ENCODE measurements around the gene CLK4. TPM values are rescaled to one million over a fixed set of nuclear protein-coding genes. Genes with fewer than 3 reads are reported as not detected.
"Not testable (repeated sequence)": the region's sequence is repeated elsewhere in the genome, so short reads cannot be mapped to it uniquely, and the experiment has no call there.

Gene CLK4
- total RNA-seq, 1 donor from 2014 or later, result 25.6 TPM

GRCh38 chr5:178590141-178590923 is 36.5 kb downstream of the CLK4 start, which contains the start of gene COL23A1:
Gene COL23A1, minus strand, starts transcription at chr5:178590393.
- Histone ChIP-seq H3K9ac (ENCODE audit: low read depth in 1 of 3, low read length in 3 of 3) (peak within 1 kb of the TSS; percentile 60 to 81 (median 76)), H3K27me3 (ENCODE audit: control insufficient read depth in 3 of 3, insufficient read depth in 3 of 3, low read length in 3 of 3) (peaks cover 3 to 14% (median 9%) of the 10 kb centered on the region in 3 donors), H3K9me3 (ENCODE audit: control insufficient read depth in 3 of 3, low read length in 3 of 3) (peaks cover 0 to 5% (median 3%) of the 10 kb centered on the region in 3 donors), H3K4me1 (ENCODE audit: control insufficient read depth in 3 of 3, insufficient read depth in 3 of 3, low read length in 3 of 3) (peaks cover 13 to 28% (median 22%) of the 10 kb centered on the region in 3 donors), H3K36me3 (ENCODE audit: control insufficient read depth in 3 of 3, insufficient read depth in 3 of 3, low read length in 3 of 3) (peaks cover 2 to 3% (median 3%) of the 10 kb centered on the region in 3 donors), H3K4me3 (ENCODE audit: low read length in 3 of 3) (peak within 1 kb of the TSS; percentile 55 to 72 (median 60)), H3K27ac (ENCODE audit: low read depth, low read length) (peak within 1 kb of the TSS; percentile 70)

DNA sequence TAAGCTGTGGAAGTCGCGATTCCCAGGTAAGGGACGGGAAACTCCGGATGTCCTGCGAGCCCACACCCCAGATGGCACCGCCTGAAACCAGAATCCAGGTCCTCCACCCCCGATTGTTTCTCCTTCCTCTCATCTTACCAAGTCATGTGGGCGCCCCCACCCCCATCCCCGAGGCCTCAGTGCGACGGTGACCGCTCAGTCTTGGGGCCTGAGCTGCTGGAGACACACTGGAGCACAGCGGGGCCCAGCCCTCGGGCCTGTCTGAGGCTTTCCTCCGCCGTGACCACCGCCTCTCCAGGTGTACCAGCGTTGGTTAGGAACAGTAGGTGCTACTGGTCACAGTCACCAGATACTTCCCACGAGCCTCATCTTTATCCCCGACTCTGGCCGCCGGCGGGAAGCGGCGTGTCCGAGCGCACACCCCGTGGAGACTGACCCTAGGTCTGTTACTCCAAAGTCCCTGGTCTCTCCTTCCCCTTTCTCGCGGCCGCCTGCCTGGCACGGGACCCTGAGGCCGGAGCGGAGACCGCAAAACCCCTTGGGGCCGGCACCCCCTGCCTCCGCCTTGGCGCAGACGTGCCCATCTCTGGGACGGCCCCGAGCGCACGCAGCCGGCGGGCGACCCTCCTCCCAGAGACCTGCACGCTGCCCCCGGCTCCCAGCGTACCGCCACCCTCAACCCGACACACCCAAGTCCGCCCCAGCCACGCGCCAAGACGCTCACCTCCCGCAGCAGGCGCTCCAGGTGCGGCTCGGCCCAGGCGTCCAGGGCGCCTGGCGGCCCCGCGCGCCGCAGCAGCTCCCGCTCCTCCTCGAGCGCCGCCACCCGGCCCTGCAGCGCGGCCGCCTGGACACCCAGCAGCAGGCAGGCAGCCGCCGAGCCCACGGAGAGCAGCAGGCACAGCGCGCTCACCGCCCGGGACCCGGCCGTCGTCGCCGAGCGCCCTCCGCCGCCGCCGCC is 37.4 kb downstream of the CLK4 start:
- Histone ChIP-seq H3K27ac (ENCODE audit: low read depth, low read length) (no peak overlapping the region), H3K9me3 (ENCODE audit: control insufficient read depth in 3 of 3, low read length in 3 of 3) (peaks cover 0 to 3% (median 0%) of the 10 kb centered on the region in 3 donors), H3K9ac (ENCODE audit: low read depth in 1 of 3, low read length in 3 of 3) (peak overlapping the region in 1 of 3 donors; percentile 76), H3K4me3 (ENCODE audit: low read length in 3 of 3) (peak overlapping the region in 2 of 3 donors; percentile 60 to 72), H3K4me1 (ENCODE audit: control insufficient read depth in 3 of 3, insufficient read depth in 3 of 3, low read length in 3 of 3) (peaks cover 13 to 30% (median 22%) of the 10 kb centered on the region in 3 donors), H3K27me3 (ENCODE audit: control insufficient read depth in 3 of 3, insufficient read depth in 3 of 3, low read length in 3 of 3) (peaks cover 5 to 15% (median 10%) of the 10 kb centered on the region in 3 donors), H3K36me3 (ENCODE audit: control insufficient read depth in 3 of 3, insufficient read depth in 3 of 3, low read length in 3 of 3) (peaks cover 0 to 3% (median 0%) of the 10 kb centered on the region in 3 donors)

- Histone ChIP-seq H3K36me3 (ENCODE audit: control insufficient read depth in 3 of 3, insufficient read depth in 3 of 3, low read length in 3 of 3) (peaks cover 0 to 3% (median 0%) of the 10 kb centered on the region in 3 donors), H3K27me3 (ENCODE audit: control insufficient read depth in 3 of 3, insufficient read depth in 3 of 3, low read length in 3 of 3) (peaks cover 5 to 15% (median 10%) of the 10 kb centered on the region in 3 donors), H3K4me3 (ENCODE audit: low read length in 3 of 3) (no peak overlapping the region), H3K27ac (ENCODE audit: low read depth, low read length) (no peak overlapping the region), H3K4me1 (ENCODE audit: control insufficient read depth in 3 of 3, insufficient read depth in 3 of 3, low read length in 3 of 3) (peaks cover 13 to 30% (median 22%) of the 10 kb centered on the region in 3 donors), H3K9ac (ENCODE audit: low read depth in 1 of 3, low read length in 3 of 3) (no peak overlapping the region), H3K9me3 (ENCODE audit: control insufficient read depth in 3 of 3, low read length in 3 of 3) (peaks cover 0 to 3% (median 0%) of the 10 kb centered on the region in 3 donors)
These were observed 38.1 kb downstream of the CLK4 start for GRCh38 chr5:178588769-178589168.

GRCh38 chr5:178587763-178588611 is 38.9 kb downstream of the CLK4 start:
- Histone ChIP-seq H3K9me3 (ENCODE audit: control insufficient read depth in 3 of 3, low read length in 3 of 3) (peaks cover 0 to 3% (median 0%) of the 10 kb centered on the region in 3 donors), H3K36me3 (ENCODE audit: control insufficient read depth in 3 of 3, insufficient read depth in 3 of 3, low read length in 3 of 3) (peaks cover 0 to 3% (median 0%) of the 10 kb centered on the region in 3 donors), H3K4me3 (ENCODE audit: low read length in 3 of 3) (no peak overlapping the region), H3K27me3 (ENCODE audit: control insufficient read depth in 3 of 3, insufficient read depth in 3 of 3, low read length in 3 of 3) (peaks cover 5 to 15% (median 10%) of the 10 kb centered on the region in 3 donors), H3K27ac (ENCODE audit: low read depth, low read length) (no peak overlapping the region), H3K9ac (ENCODE audit: low read depth in 1 of 3, low read length in 3 of 3) (no peak overlapping the region), H3K4me1 (ENCODE audit: control insufficient read depth in 3 of 3, insufficient read depth in 3 of 3, low read length in 3 of 3) (peaks cover 13 to 30% (median 22%) of the 10 kb centered on the region in 3 donors)

DNA sequence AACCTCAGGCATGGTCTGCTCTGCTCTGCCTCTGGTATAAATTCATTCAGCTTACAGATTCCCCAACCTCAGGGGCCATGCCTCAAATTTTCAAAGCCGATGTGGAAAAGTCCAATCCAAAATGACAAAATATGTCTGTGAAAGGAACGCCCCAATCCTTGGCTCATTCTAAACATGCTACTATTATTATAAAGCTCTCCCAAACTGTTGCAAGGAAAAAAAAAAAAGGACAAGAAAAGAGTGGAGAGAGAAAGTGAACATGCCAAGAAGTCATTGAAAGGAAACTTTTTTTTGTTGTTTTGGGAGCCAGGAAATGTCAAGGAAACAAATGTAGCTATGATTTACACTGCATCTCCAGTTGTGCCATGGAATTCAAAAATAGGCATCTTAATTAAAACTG is 40.5 kb downstream of the CLK4 start:
- Histone ChIP-seq H3K4me3 (ENCODE audit: low read length in 3 of 3) (no peak overlapping the region), H3K36me3 (ENCODE audit: control insufficient read depth in 3 of 3, insufficient read depth in 3 of 3, low read length in 3 of 3) (peaks cover 0 to 3% (median 0%) of the 10 kb centered on the region in 3 donors), H3K27me3 (ENCODE audit: control insufficient read depth in 3 of 3, insufficient read depth in 3 of 3, low read length in 3 of 3) (peaks cover 5 to 15% (median 10%) of the 10 kb centered on the region in 3 donors), H3K4me1 (ENCODE audit: control insufficient read depth in 3 of 3, insufficient read depth in 3 of 3, low read length in 3 of 3) (peaks cover 10 to 24% (median 18%) of the 10 kb centered on the region in 3 donors), H3K9ac (ENCODE audit: low read depth in 1 of 3, low read length in 3 of 3) (no peak overlapping the region), H3K27ac (ENCODE audit: low read depth, low read length) (no peak overlapping the region), H3K9me3 (ENCODE audit: control insufficient read depth in 3 of 3, low read length in 3 of 3) (peaks cover 0 to 3% (median 0%) of the 10 kb centered on the region in 3 donors)

DNA sequence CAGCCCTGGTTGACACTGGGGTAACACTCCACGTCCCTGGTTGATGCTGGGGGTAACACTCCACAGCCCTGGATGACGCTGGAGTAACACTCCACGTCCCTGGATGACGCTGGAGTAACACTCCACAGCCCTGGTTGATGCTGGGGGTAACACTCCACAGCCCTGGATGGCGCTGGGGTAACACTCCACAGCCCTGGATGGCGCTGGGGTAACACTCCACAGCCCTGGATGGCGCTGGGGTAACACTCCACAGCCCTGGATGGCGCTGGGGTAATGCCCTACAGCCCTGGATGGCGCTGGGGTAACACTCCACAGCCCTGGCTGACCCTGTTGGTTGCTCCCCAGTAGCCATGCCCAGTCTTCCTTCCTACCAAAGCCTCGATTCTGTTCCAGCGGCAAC is 41.4 kb downstream of the CLK4 start:
- H3K9me3 ChIP-seq (ENCODE audit: control insufficient read depth in 3 of 3, low read length in 3 of 3); H3K36me3 ChIP-seq (ENCODE audit: control insufficient read depth in 3 of 3, insufficient read depth in 3 of 3, low read length in 3 of 3); H3K27ac ChIP-seq (ENCODE audit: low read depth, low read length): not testable (repeated sequence)
- Histone ChIP-seq H3K4me1 (ENCODE audit: control insufficient read depth in 3 of 3, insufficient read depth in 3 of 3, low read length in 3 of 3) (peaks cover under 1 to 15% (median 9%) of the 10 kb centered on the region in 3 donors), H3K27me3 (ENCODE audit: control insufficient read depth in 3 of 3, insufficient read depth in 3 of 3, low read length in 3 of 3) (peaks cover 5 to 15% (median 10%) of the 10 kb centered on the region in 3 donors), H3K4me3 (ENCODE audit: low read length in 3 of 3) (peak overlapping the region in 1 of 3 donors; percentile 49), H3K9ac (ENCODE audit: low read depth in 1 of 3, low read length in 3 of 3) (peak overlapping the region in 2 of 3 donors; percentile 14 to 69)

GRCh38 chr5:178583279-178583678 is 43.6 kb downstream of the CLK4 start:
- no peak overlapping the region for H3K4me3 ChIP-seq (ENCODE audit: low read length in 3 of 3)

DNA sequence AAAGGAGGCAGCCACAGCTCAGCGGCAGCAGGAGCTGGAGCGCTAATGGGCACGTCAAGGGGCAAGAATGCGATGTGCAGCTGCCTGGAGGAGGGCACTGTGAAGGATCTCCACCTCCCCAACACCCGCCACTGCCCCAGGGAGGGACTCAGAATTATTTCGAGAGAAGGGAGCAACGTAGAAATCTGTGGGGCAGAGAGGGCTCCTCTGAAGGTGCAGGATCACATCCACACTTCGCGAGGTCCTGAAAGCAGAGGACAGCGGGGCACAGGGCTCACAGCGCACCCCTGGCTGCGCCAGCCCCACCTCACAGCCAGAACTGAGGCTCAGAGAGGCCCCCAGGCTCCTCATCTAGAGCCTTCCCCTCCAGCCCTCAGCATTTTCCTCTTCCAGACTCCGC is 44.6 kb downstream of the CLK4 start:
- Histone ChIP-seq H3K36me3 (ENCODE audit: control insufficient read depth in 3 of 3, insufficient read depth in 3 of 3, low read length in 3 of 3) (peaks cover 0 to 3% (median 0%) of the 10 kb centered on the region in 3 donors), H3K9me3 (ENCODE audit: control insufficient read depth in 3 of 3, low read length in 3 of 3) (peaks cover 0 to 3% (median 0%) of the 10 kb centered on the region in 3 donors), H3K9ac (ENCODE audit: low read depth in 1 of 3, low read length in 3 of 3) (no peak overlapping the region), H3K27ac (ENCODE audit: low read depth, low read length) (no peak overlapping the region), H3K4me1 (ENCODE audit: control insufficient read depth in 3 of 3, insufficient read depth in 3 of 3, low read length in 3 of 3) (peaks cover 0 to 4% (median 0%) of the 10 kb centered on the region in 3 donors), H3K4me3 (ENCODE audit: low read length in 3 of 3) (no peak overlapping the region), H3K27me3 (ENCODE audit: control insufficient read depth in 3 of 3, insufficient read depth in 3 of 3, low read length in 3 of 3) (peaks cover 14 to 27% (median 18%) of the 10 kb centered on the region in 3 donors)

More at GRCh38 chr5:178583279-178583678, 43.6 kb downstream of the CLK4 start:
- H3K9me3 ChIP-seq (ENCODE audit: control insufficient read depth in 3 of 3, low read length in 3 of 3), result peaks cover 0 to 3% (median 0%) of the 10 kb centered on the region in 3 donors
- peaks cover 6 to 20% (median 9%) of the 10 kb centered on the region in 3 donors for H3K27me3 ChIP-seq (ENCODE audit: control insufficient read depth in 3 of 3, insufficient read depth in 3 of 3, low read length in 3 of 3)
- H3K27ac ChIP-seq (ENCODE audit: low read depth, low read length), result no peak overlapping the region
- peaks cover 0 to 3% (median 0%) of the 10 kb centered on the region in 3 donors for H3K36me3 ChIP-seq (ENCODE audit: control insufficient read depth in 3 of 3, insufficient read depth in 3 of 3, low read length in 3 of 3)
- no peak overlapping the region for H3K9ac ChIP-seq (ENCODE audit: low read depth in 1 of 3, low read length in 3 of 3)
- H3K4me1 ChIP-seq (ENCODE audit: control insufficient read depth in 3 of 3, insufficient read depth in 3 of 3, low read length in 3 of 3), result peaks cover 0 to 4% (median 0%) of the 10 kb centered on the region in 3 donors
